Adipose tissue (tissue), 3 donors: ENCODE data around the gene FOXP1. TPM values are rescaled to one million over a fixed set of nuclear protein-coding genes. Genes with fewer than 3 reads are reported as not detected.

ENCODE experiments used
- H3K27ac ChIP-seq: one replicate; pipeline ENCODE4 v1.5.1; 2013; ENCODE audit warnings: low read depth, low read length
- WGBS, 3 donors: extraction: QIAGEN DNeasy Blood & Tissue Kit; methylation state at CpG; one replicate each; pipeline ENCODE4 v1.1.7; 2013; 5-methylcytosine and 5-hydroxymethylcytosine counted together
- polyA plus RNA-seq, 3 donors: library from polyadenylated mRNA; stranded (reverse); fragments of 200-250 nt; gene quantifications; one replicate each; pipeline ENCODE4 v1.2.3, GENCODE V29; 2013
- donor health status: healthy with polysubstance abuse.
- donor health status: Bipolar disorder and iron deficiency.
- donor health status: healthy.

Gene FOXP1
- polyA plus RNA-seq, 3 donors: 6.3 to 19.2 (median 11.4) TPM

DNA sequence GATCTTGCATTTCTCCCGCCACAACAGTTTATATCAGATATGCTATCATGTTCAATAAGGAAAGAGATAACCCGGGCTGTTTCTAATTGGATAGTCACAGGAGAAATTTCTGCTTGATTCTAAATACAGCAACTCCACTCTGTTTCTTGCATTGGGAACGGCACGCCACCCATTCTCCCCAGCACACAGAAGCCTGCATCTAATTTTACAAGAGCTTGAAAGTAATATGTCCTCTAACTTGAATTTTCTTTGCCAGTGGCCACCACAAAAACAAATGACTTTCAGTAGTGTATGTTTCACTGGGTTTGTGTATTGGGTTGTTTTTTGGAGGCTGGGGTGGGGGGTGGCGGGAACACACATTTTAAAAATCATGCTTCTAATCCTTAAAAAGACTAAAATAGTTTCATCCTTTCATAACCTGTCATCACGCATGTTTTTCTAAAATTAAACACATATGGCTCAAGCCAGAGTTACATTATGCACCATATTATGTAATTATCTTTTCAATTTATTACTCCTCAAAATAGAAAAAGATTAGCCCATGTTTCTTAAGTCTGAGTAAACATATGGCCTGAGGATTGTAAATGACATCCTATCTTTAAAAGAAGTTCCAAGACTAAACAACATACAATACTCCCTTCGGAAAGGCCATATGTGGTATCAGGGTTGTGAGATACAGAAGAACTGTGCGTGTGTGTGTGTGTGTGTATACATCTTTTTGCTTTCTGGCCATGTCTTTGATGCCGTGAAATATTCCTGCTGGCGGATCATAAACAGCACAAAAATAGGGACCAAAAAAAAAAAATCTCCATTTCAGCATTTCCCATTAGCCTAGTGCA lies 176.3 kb downstream of the FOXP1 start:
- no peak overlapping the region for H3K27ac ChIP-seq
- 81 to 87% (median 86%) methylated on average over 10 of the region's 10 CpGs for WGBS, 3 donors

DNA sequence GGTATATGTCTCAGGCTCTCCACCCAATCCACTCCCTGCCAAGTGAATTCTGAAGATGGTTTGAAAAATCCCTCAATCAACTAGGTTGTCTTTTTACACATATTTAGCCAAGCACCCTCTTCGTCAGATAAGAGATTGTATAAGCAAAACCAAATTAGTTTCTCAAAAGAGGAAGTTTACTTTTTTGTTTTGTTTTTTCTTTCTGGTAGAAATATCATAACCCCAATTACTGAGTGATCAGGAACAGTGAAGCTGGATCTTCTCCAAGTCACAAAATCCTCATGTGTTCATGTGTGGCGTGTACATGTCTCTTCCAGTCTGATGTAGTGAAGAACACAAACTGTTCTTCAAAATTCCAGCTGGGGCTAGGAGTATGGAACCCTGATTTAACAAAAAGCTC lies 180.6 kb downstream of the FOXP1 start:
- no peak overlapping the region for H3K27ac ChIP-seq
- WGBS, 3 donors: 53 to 84% (median 59%) methylated on average over 2 of the region's 2 CpGs

DNA sequence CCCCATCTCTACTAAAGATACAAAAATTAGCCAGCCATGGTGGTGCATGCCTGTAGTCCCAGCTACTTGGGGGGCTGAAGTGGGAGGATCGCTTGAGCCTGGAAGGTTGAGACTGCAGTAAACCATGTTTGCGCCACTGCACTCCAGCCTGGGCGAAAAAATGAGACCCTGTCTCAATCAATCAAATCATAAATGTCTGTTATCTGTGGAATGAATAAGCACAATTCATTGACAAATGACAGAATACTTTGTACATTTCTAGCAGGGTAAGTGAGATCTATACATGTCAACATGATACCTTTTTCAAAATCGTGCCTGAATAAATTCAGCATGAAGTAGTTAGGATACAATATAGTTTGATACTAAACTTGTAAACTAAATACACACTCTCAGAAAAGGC lies 181.2 kb downstream of the FOXP1 start:
- no peak overlapping the region for H3K27ac ChIP-seq
- 80 to 91% (median 91%) methylated on average over 4 of the region's 4 CpGs for WGBS, 3 donors

DNA sequence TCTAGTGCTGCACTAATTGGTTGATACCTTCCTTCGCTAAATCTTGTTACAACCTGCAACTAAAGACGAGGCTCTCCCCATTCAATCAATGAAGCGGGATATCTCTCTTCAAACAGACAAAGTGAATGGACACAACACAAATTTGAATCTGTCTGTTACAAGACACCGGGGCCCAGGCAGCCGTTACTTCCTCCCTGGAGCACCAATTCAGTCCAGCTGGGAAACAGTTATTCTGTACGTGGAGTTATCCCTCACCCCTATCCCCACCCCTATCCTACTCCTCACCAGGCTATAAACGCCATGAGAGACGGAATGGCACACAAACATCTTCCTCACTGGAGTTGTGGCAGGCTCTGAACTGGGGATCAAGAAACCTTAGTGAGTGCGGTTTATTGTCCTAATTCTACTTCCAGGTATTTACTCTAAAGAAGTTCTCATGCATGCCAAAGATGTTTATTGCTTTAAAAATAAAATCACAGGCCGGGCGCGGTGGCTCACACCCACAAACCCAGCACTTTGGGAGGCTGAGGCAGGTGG lies 181.8 kb downstream of the FOXP1 start:
- WGBS, 3 donors: 83 to 89% (median 86%) methylated on average over 12 of the region's 12 CpGs
- no peak overlapping the region for H3K27ac ChIP-seq

DNA sequence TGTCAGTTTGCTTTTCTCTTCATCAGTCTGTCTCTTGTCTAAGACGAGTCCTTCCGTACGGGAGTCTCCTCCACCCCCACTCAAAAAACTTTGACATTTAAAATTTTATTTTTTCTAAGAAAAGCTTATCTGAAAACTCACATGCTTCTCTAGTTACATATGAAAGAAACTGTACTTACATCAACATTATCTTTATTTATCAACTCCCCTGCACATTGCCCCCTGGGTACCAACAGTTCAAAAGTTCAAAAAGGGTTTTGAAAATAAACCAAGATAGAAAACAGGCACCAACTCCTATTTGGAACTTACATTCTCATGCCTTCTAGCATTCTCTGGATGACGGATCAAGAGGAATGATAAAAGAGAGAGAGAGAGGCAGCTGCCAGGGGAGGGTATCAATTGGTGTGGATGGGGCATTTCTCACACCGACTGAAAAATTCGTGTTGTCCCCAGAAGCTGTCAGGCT lies 182.5 kb downstream of the FOXP1 start:
- WGBS, 3 donors: 54 to 64% (median 64%) methylated on average over 6 of the region's 6 CpGs
- no peak overlapping the region for H3K27ac ChIP-seq

DNA sequence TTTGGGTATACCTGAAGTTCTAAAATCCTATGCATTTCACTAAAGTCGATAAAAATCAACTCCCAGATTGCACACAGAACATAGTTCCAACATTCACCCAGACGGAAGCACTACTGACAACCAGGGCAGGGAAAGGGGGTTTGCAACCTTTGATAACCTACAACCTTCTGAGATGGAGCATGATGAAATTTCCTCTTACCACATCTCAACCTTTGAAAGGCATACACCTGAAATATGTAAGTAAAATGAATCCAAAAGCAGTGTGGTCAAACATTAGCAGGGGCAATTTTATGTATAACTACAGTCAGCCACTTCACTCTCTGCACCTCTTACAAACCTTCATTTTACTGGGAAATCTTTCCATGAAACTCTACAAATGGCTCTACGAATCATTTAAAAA lies 184.1 kb downstream of the FOXP1 start:
- no peak overlapping the region for H3K27ac ChIP-seq
- 79 to 86% (median 85%) methylated on average over 3 of the region's 3 CpGs for WGBS, 3 donors

DNA sequence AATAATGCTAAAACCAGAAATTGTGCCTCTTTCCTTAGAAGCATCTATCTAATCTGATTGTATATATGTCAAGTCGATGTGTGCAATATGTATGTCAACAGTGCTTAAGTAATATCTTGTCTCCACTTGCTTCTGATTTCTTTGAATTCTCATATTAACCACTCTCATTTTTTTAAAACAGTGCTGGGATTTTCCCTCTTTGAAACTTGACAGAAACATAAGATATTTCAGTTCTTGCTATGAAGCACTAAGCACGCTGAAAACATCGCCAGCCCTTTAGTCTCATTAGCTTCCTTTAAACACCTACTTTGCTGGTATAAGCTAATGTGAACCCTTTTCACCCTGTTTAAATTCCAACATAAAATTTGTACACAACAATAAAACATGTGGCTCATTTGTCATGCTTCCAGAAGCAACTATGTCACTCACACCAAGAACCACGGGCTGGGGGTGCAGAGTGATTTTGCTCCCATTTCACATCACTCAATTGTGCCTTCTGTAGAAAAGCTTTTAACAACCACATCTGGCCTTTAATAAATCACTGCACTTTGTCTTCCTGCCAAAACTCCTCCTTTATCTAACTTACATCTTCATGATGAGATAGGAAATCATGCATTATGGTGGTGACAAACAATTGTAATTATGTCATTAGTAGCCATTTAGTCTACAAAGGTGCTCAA lies 185.2 kb downstream of the FOXP1 start:
- no peak overlapping the region for H3K27ac ChIP-seq
- 45 to 57% (median 51%) methylated on average over 4 of the region's 4 CpGs for WGBS, 3 donors

DNA sequence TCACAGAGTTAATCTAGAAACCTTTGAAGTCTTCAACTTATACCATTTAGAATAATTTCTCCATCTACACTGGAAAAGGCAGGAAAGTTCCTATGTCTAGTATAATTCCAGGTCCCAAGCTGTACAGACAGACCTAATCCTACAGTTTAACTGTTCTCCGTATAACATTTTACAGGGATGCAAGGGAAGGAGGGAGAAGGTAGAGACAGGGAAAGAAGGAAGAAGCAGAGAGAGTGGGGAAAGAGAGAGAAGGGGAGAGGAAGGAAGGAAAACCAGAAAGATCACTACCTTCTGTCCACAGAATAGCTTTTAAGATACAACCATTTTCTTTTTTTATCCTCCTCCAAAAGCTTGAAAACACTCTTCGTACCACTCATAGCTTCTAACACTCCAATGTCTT lies 185.8 kb downstream of the FOXP1 start:
- H3K27ac ChIP-seq: no peak overlapping the region
- WGBS, 3 donors: 80 to 94% (median 84%) methylated on average over 2 of the region's 2 CpGs

DNA sequence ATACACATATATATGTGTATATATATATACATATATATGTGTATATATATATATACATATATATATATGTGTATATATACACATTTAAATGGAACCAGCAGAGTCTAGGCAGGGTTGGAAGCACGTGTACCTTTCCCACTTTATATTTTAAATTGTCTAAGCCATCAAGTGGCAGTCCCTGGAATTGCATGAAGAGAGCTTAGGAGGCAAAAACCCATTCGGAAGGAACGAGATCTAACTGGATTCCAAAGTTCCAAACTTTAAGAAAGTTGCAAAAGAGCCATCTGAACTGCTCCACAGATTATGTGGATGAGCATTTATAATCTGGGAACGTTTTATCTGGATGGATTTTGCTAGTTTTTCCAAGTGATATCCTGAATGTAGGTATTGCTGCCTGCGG lies 186.5 kb downstream of the FOXP1 start:
- H3K27ac ChIP-seq: no peak overlapping the region
- 28 to 32% (median 30%) methylated on average over 5 of the region's 5 CpGs for WGBS, 3 donors

DNA sequence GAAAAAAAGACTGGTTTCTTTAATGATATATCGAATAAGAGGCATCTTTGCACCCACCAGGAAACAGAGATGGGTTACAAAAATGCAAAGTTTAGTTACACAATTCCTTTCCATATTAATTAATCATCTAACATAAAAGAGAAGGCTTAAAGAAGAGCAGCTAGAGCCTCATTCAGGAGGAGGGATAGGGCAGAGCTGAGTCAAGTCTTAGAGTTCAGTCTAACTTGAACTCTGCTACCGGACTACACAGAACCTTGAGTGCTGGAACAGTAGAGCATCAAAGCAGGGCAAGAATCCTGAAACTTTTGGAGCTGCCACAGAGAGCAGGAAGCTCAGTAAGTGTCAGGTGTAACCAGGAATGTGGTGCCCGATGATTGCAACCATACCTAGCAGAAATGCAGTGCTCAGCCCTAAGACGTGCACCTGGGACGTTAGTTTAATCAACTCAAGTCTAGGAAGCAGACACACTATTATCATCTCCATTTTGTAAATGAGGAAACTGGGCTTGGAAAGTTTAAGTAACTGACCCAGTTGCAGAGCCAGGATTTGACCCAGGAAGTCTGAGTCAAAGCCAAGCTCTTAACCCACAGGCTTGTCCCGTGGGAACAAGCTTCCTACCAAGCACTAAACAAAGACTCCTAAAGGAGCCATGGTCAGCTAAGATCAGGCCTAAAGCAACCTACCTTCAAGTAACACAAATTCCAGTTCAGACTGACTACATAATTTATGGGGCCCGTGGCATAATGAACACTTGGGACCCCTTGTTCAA lies 187.4 kb downstream of the FOXP1 start:
- no peak overlapping the region for H3K27ac ChIP-seq
- WGBS, 3 donors: 55 to 76% (median 63%) methylated on average over 7 of the region's 7 CpGs

DNA sequence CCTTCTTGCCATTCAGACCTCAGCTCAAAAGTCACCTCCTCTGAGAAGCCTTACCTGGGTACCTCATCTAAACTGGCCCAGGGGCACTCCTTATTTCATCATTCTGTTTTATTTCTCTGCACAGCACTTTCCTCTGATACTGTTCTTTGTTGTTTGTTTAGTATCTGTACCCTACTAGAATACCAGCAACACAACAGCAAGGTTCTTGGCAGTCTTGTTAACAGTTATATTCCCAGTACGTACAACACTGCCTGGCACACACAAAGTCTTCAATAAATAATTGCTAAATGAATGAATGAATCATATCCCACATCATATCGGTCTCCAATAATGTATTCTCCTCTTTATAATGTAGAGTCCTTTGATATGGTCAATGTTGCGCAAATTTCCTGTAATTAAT lies 188.1 kb downstream of the FOXP1 start:
- H3K27ac ChIP-seq: no peak overlapping the region
- WGBS, 3 donors: 70 to 91% (median 79%) methylated on average over 3 of the region's 3 CpGs

DNA sequence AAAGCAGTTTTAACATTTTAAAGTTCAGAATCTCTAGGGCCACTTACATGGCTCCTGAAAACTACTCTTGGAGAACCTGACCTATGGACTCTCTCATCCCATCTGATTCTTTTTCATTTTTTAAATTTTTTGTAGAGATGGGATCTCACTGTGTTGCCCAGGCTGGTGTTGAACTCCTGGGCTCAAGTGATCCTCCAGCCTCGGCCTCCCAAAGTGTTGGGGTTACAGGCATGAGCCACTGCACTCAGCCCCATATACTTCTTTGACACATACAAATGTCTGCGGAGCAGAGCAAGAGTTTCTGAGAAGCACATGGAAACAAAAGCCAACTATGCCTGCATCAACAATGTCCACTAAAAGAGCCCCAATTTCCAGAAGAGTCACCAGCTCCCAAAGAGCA lies 189.8 kb downstream of the FOXP1 start:
- H3K27ac ChIP-seq: no peak overlapping the region
- 98% methylated on average over 2 of the region's 2 CpGs for WGBS, 3 donors

DNA sequence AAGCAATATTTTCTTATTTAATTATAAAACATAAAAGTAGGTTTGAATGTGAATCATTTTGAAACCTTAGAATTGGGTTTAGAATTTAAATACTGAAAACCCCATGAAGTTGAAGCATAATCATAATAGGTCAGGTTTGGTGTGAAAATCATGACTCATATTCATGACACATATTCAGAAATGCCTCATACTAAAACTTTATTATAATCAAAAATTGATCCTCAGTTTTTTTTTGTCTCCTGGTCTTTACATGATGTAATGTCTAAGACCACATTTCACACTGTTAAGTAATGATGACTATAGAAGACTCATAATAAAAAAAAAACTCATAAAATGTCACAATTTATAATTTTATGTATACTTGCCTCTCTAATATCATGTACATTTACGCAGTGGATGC lies 190.4 kb downstream of the FOXP1 start:
- WGBS, 3 donors: 96 to 100% (median 98%) methylated on average over 1 of the region's 1 CpG
- H3K27ac ChIP-seq: no peak overlapping the region

DNA sequence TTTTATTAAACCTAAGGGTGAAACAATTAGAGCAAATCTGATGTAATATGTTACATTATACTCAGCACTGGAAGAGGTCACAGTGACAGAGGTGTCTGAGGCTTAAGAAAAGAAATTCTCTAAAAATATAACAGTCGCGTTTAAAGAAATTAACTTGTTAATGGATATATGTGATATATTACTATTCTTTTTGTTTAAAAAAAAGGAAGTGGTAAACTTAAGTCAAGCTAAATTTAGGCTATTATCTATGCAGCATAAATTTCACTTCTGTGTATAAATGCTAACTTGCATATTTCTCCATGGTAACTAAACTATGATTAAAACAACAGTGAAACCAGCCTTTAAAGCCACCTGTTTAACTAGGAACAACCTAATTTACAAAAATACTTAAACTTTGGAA lies 191.3 kb downstream of the FOXP1 start:
- WGBS, 3 donors: 45 to 71% (median 58%) methylated on average over 2 of the region's 2 CpGs
- H3K27ac ChIP-seq: no peak overlapping the region

DNA sequence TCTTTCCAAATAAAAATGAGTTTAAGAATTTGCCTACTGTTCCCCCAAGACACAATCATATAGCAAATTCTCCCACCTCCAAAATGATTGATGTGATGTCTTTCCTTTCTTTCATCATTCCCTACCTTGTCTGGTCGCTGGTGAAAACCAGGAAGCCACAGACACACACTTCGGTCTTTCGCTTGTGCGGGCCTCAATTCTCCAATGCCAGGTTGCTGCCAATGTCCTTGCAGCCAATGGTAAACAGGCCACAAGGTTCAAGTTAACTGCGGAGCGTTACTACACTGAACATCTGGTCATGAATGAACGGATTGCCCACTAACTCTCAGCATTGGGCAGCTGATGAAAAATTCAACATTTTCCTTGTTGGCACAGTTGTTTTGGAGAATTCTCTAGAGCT lies 192.2 kb downstream of the FOXP1 start:
- no peak overlapping the region for H3K27ac ChIP-seq
- WGBS, 3 donors: 51 to 77% (median 53%) methylated on average over 7 of the region's 7 CpGs

DNA sequence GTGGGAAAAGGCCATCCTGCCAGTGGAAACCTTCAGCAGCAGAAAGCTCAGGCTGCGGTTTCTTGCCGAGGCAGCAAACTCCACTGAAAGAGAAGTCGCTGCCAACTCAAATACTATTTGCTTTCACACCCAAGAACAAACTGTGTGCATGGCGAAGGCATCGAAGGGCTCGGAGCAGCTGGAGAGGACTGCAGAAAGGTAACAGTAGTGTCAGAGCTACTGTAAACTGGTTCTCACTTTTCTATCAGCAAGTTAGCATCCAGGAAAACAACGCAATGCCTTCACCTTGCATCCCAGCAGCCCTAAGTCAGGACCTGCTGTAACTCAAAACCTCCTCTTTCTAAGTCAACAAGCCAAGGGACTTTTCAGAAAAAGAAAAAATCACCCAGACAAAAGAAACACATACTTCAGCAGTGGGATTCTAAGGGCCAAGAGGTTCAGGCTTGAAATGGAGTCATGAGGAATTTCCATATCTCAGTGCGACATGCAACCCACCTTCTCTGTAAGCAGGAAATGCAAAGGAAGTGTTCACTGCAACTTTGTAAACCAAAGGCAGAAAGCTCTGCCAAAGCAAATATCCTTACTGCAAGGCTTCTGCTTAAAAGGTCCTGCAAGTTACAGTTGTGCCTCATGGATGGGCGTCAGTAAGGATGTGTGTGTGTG lies 193.5 kb downstream of the FOXP1 start:
- 6 to 21% (median 19%) methylated on average over 9 of the region's 9 CpGs for WGBS, 3 donors
- H3K27ac ChIP-seq: no peak overlapping the region

DNA sequence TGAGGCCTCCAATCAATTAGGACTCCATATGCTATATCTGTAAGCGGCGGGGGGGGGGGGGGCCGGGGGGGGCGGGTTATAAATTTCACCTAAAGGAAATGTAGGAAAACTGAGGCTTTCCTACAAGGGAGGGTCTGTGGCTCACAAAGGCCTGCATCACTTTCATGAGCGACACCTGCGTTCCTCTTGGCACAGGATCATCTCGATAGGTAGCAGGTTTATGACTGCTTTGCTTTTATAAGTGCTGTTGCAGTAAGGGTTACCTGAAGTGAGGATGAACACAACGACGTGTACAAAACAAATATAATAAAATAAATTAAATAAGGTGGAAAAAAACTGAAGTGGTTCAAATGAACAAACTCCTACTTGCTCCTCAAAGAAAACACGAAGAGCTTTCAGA lies 194.3 kb downstream of the FOXP1 start:
- whole genome bisulfite sequencing, 3 donors: 42 to 57% (median 55%) methylated on average over 8 to 10 of the region's 10 CpGs

DNA sequence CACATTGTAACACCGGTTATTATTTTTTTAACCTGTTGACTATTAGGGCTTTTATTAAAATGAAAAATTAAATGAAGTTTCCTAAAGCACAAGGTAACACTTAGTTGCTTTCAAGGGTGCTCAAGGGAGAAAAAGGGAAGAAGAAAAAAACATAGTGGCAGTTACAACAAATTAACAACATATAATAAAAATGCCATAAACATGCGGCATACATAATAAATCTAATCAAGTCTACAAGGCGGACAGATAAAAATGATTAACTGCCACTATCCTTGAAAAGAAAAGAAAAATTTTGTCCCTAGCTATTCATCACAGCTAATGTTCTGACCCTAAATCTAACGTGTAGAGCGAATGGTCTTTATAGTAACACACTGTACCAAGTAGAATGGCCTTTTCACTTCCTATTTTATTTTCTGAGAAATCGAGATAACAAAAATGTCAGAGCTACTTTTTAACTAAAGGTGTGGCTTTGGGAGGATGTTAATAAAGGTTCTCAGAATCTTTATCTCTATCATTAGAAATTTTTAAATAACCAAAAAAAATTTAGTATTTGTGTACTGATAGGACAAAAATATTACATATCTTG lies 194.9 kb downstream of the FOXP1 start:
- H3K27ac ChIP-seq: no peak overlapping the region
- 55 to 68% (median 56%) methylated on average over 6 of the region's 6 CpGs for WGBS, 3 donors

More for the DNA sequence above, 194.3 kb downstream of the FOXP1 start:
- no peak overlapping the region for H3K27ac ChIP-seq
